HepG2 (cell line): ENCODE data around the gene RHBDL3.

Experiments
- ARHGAP35 ChIP-seq: sonication (generic); formaldehyde crosslinking; IDR thresholded peaks from 2 replicates; pipeline ENCODE4 v1.9.0; 2022; ENCODE audit warnings: mild to moderate bottlenecking, inconsistent platforms, moderate library complexity, missing genetic modification reagents, borderline replicate concordance
- CTCF ChIP-seq: sonication (generic); formaldehyde crosslinking; IDR thresholded peaks from 2 replicates; pipeline ENCODE4 v1.5.0; 2020; ENCODE audit warnings: mild to moderate bottlenecking, missing genetic modification reagents, moderate library complexity
- FOSL2 ChIP-seq: sonication (generic); formaldehyde crosslinking; IDR thresholded peaks from 2 replicates; pipeline ENCODE4 v1.4.0; 2020; ENCODE audit warnings: missing genetic modification reagents
- IKZF5 ChIP-seq: IDR thresholded peaks from 2 replicates; pipeline ENCODE4 v1.6.1; 2018; ENCODE audit warnings: missing genetic modification reagents, mild to moderate bottlenecking, missing compliant biosample characterization
- SMC3 ChIP-seq: IDR thresholded peaks from 2 replicates; pipeline ENCODE4 v1.6.1; 2011; ENCODE audit warnings: low read length, improper control_type of control experiment

- no peak for TF ChIP-seq SMC3
- TF ChIP-seq IKZF5 (CRISPR knock-in tag): no peak
- TF ChIP-seq CTCF: no peak
- no peak for TF ChIP-seq FOSL2 (CRISPR knock-in tag)
- TF ChIP-seq ARHGAP35 (CRISPR knock-in tag): no peak
Measured at GRCh38 chr17:32298298-32298697, 32.7 kb downstream of the RHBDL3 start.
